ENCODE data around the gene DGKQ.

DGKQ gene

GRCh38 chr4:965766-966134, 7.6 kb downstream of the DGKQ start:
- Histone ChIP-seq H3K27ac (ENCODE audit: low read depth, low read length) (no peak overlapping the region), H3K4me1 (ENCODE audit: control insufficient read depth in 1 of 2, insufficient read depth in 2 of 2, low read length in 2 of 2) (peaks cover 6 to 9% of the 10 kb centered on the region in 2 donors), H3K9me3 (ENCODE audit: control insufficient read depth in 1 of 2, low read length in 2 of 2) (no peaks in the 10 kb centered on the region), H3K27me3 (ENCODE audit: control insufficient read depth in 1 of 2, insufficient read depth in 2 of 2, low read length in 2 of 2) (no peaks in the 10 kb centered on the region), H3K36me3 (ENCODE audit: control insufficient read depth in 1 of 2, insufficient read depth in 2 of 2, low read length in 2 of 2) (peaks cover 5 to 59% of the 10 kb centered on the region in 2 donors), H3K9ac (ENCODE audit: low read depth in 1 of 2, low read length in 2 of 2) (no peak overlapping the region), H3K4me3 (ENCODE audit: low read depth in 1 of 2, low read length in 2 of 2) (no peak overlapping the region)

GRCh38 chr4:965048-965765, 8.2 kb downstream of the DGKQ start:
- Histone ChIP-seq H3K27ac (ENCODE audit: low read depth, low read length) (no peak overlapping the region), H3K27me3 (ENCODE audit: control insufficient read depth in 1 of 2, insufficient read depth in 2 of 2, low read length in 2 of 2) (no peaks in the 10 kb centered on the region), H3K4me1 (ENCODE audit: control insufficient read depth in 1 of 2, insufficient read depth in 2 of 2, low read length in 2 of 2) (peaks cover under 1 to 4% of the 10 kb centered on the region in 2 donors), H3K9me3 (ENCODE audit: control insufficient read depth in 1 of 2, low read length in 2 of 2) (no peaks in the 10 kb centered on the region), H3K4me3 (ENCODE audit: low read depth in 1 of 2, low read length in 2 of 2) (no peak overlapping the region), H3K36me3 (ENCODE audit: control insufficient read depth in 1 of 2, insufficient read depth in 2 of 2, low read length in 2 of 2) (peaks cover 5 to 64% of the 10 kb centered on the region in 2 donors), H3K9ac (ENCODE audit: low read depth in 1 of 2, low read length in 2 of 2) (no peak overlapping the region)

GRCh38 chr4:964346-965025, 8.9 kb downstream of the DGKQ start:
- Histone ChIP-seq H3K4me3 (ENCODE audit: low read depth in 1 of 2, low read length in 2 of 2) (no peak overlapping the region), H3K27ac (ENCODE audit: low read depth, low read length) (no peak overlapping the region), H3K9ac (ENCODE audit: low read depth in 1 of 2, low read length in 2 of 2) (no peak overlapping the region), H3K4me1 (ENCODE audit: control insufficient read depth in 1 of 2, insufficient read depth in 2 of 2, low read length in 2 of 2) (no peaks in the 10 kb centered on the region), H3K36me3 (ENCODE audit: control insufficient read depth in 1 of 2, insufficient read depth in 2 of 2, low read length in 2 of 2) (peaks cover 5 to 71% of the 10 kb centered on the region in 2 donors), H3K27me3 (ENCODE audit: control insufficient read depth in 1 of 2, insufficient read depth in 2 of 2, low read length in 2 of 2) (no peaks in the 10 kb centered on the region), H3K9me3 (ENCODE audit: control insufficient read depth in 1 of 2, low read length in 2 of 2) (no peaks in the 10 kb centered on the region)

GRCh38 chr4:963276-964225, 9.8 kb downstream of the DGKQ start:
- Histone ChIP-seq H3K9me3 (ENCODE audit: control insufficient read depth in 1 of 2, low read length in 2 of 2) (no peaks in the 10 kb centered on the region), H3K27ac (ENCODE audit: low read depth, low read length) (no peak overlapping the region), H3K4me1 (ENCODE audit: control insufficient read depth in 1 of 2, insufficient read depth in 2 of 2, low read length in 2 of 2) (no peaks in the 10 kb centered on the region), H3K9ac (ENCODE audit: low read depth in 1 of 2, low read length in 2 of 2) (no peak overlapping the region), H3K27me3 (ENCODE audit: control insufficient read depth in 1 of 2, insufficient read depth in 2 of 2, low read length in 2 of 2) (no peaks in the 10 kb centered on the region), H3K4me3 (ENCODE audit: low read depth in 1 of 2, low read length in 2 of 2) (no peak overlapping the region), H3K36me3 (ENCODE audit: control insufficient read depth in 1 of 2, insufficient read depth in 2 of 2, low read length in 2 of 2) (peaks cover 5 to 80% of the 10 kb centered on the region in 2 donors)

GRCh38 chr4:962231-963208, 10.8 kb downstream of the DGKQ start:
- H3K9me3 ChIP-seq (ENCODE audit: control insufficient read depth in 1 of 2, low read length in 2 of 2), result no peaks in the 10 kb centered on the region
- no peaks in the 10 kb centered on the region for H3K4me1 ChIP-seq (ENCODE audit: control insufficient read depth in 1 of 2, insufficient read depth in 2 of 2, low read length in 2 of 2)
- H3K4me3 ChIP-seq (ENCODE audit: low read depth in 1 of 2, low read length in 2 of 2), result no peak overlapping the region
- H3K27me3 ChIP-seq (ENCODE audit: control insufficient read depth in 1 of 2, insufficient read depth in 2 of 2, low read length in 2 of 2), result no peaks in the 10 kb centered on the region
- peaks cover 5 to 90% of the 10 kb centered on the region in 2 donors for H3K36me3 ChIP-seq (ENCODE audit: control insufficient read depth in 1 of 2, insufficient read depth in 2 of 2, low read length in 2 of 2)
- H3K27ac ChIP-seq (ENCODE audit: low read depth, low read length), result no peak overlapping the region
- H3K9ac ChIP-seq (ENCODE audit: low read depth in 1 of 2, low read length in 2 of 2), result no peak overlapping the region

- Histone ChIP-seq H3K27ac (ENCODE audit: low read depth, low read length) (no peak overlapping the region), H3K36me3 (ENCODE audit: control insufficient read depth in 1 of 2, insufficient read depth in 2 of 2, low read length in 2 of 2) (peaks cover 5 to 88% of the 10 kb centered on the region in 2 donors)
Measured at GRCh38 chr4:961351-962230, 11.8 kb downstream of the DGKQ start.

GRCh38 chr4:960636-961350, 12.6 kb downstream of the DGKQ start:
- peaks cover 5 to 80% of the 10 kb centered on the region in 2 donors for H3K36me3 ChIP-seq (ENCODE audit: control insufficient read depth in 1 of 2, insufficient read depth in 2 of 2, low read length in 2 of 2)
- no peaks in the 10 kb centered on the region for H3K4me1 ChIP-seq (ENCODE audit: control insufficient read depth in 1 of 2, insufficient read depth in 2 of 2, low read length in 2 of 2)

More at GRCh38 chr4:961351-962230, 11.8 kb downstream of the DGKQ start:
- no peaks in the 10 kb centered on the region for H3K27me3 ChIP-seq (ENCODE audit: control insufficient read depth in 1 of 2, insufficient read depth in 2 of 2, low read length in 2 of 2)
- H3K9me3 ChIP-seq (ENCODE audit: control insufficient read depth in 1 of 2, low read length in 2 of 2), result no peaks in the 10 kb centered on the region
- no peak overlapping the region for H3K4me3 ChIP-seq (ENCODE audit: low read depth in 1 of 2, low read length in 2 of 2)
- no peak overlapping the region for H3K9ac ChIP-seq (ENCODE audit: low read depth in 1 of 2, low read length in 2 of 2)
- H3K4me1 ChIP-seq (ENCODE audit: control insufficient read depth in 1 of 2, insufficient read depth in 2 of 2, low read length in 2 of 2), result no peaks in the 10 kb centered on the region

GRCh38 chr4:960140-960635, 13.2 kb downstream of the DGKQ start:
- Histone ChIP-seq H3K4me1 (ENCODE audit: control insufficient read depth in 1 of 2, insufficient read depth in 2 of 2, low read length in 2 of 2) (no peaks in the 10 kb centered on the region), H3K9me3 (ENCODE audit: control insufficient read depth in 1 of 2, low read length in 2 of 2) (no peaks in the 10 kb centered on the region), H3K27ac (ENCODE audit: low read depth, low read length) (no peak overlapping the region), H3K4me3 (ENCODE audit: low read depth in 1 of 2, low read length in 2 of 2) (no peak overlapping the region), H3K27me3 (ENCODE audit: control insufficient read depth in 1 of 2, insufficient read depth in 2 of 2, low read length in 2 of 2) (no peaks in the 10 kb centered on the region), H3K9ac (ENCODE audit: low read depth in 1 of 2, low read length in 2 of 2) (no peak overlapping the region), H3K36me3 (ENCODE audit: control insufficient read depth in 1 of 2, insufficient read depth in 2 of 2, low read length in 2 of 2) (peaks cover 5 to 74% of the 10 kb centered on the region in 2 donors)

More at GRCh38 chr4:960636-961350, 12.6 kb downstream of the DGKQ start:
- Histone ChIP-seq H3K4me3 (ENCODE audit: low read depth in 1 of 2, low read length in 2 of 2) (no peak overlapping the region), H3K9me3 (ENCODE audit: control insufficient read depth in 1 of 2, low read length in 2 of 2) (no peaks in the 10 kb centered on the region), H3K27ac (ENCODE audit: low read depth, low read length) (no peak overlapping the region), H3K27me3 (ENCODE audit: control insufficient read depth in 1 of 2, insufficient read depth in 2 of 2, low read length in 2 of 2) (no peaks in the 10 kb centered on the region), H3K9ac (ENCODE audit: low read depth in 1 of 2, low read length in 2 of 2) (no peak overlapping the region)

Measured in duodenal mucosa (tissue), 2 donors.